ENCODE measurements around the gene TMEM17. TPM values are rescaled to one million over a fixed set of nuclear protein-coding genes. Genes with fewer than 3 reads are reported as not detected.
A peak's percentile ranks its signal among the peaks of the same experiment; 100 is the strongest.

TMEM17 gene
- total RNA-seq, 1 experiment from 2014 or later, result 3.5 TPM

DNA sequence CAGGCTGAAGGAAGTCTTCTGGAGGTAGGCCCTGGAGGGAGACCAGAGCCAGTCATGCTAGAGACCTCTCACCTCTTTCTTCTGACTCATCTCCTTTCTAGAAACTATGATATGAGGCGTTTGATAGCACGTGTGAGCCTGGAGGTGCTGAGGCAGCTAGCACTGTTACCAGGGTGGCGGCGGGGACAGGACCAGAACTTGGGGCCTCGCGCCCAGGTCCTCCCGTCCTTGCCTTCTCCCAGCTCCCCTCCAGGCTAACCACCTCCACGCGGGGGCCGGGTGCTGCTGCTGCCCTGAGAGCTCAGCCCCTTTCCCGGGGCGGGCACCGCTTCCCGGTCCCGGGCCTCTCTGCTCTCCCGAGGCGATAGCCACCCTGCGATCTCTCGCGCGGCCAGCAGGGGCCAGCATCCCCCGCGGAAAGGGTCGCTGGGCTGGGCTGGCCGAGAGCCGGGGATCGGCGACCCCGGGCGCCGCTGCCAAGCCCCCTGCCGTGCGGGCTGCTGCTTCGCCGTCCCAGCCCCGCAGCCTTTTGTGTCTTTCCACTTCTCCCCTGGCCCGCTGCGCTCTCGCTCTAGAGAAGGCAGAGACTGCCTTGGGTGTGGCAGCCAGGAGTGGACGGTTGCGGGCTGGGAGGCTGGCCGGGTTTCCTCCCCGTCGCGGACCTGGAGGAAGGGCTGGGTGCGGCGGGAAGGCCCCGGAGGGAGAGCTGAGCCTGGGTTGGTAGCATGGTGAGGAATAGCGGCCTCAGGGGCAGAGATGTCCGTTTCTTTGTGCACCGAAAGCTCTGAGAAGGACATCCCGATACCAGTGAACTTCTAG, 49.1 kb downstream of the TMEM17 start:
- peak; percentile 71 for DNase-seq (ENCODE audit: low read depth)

DNA sequence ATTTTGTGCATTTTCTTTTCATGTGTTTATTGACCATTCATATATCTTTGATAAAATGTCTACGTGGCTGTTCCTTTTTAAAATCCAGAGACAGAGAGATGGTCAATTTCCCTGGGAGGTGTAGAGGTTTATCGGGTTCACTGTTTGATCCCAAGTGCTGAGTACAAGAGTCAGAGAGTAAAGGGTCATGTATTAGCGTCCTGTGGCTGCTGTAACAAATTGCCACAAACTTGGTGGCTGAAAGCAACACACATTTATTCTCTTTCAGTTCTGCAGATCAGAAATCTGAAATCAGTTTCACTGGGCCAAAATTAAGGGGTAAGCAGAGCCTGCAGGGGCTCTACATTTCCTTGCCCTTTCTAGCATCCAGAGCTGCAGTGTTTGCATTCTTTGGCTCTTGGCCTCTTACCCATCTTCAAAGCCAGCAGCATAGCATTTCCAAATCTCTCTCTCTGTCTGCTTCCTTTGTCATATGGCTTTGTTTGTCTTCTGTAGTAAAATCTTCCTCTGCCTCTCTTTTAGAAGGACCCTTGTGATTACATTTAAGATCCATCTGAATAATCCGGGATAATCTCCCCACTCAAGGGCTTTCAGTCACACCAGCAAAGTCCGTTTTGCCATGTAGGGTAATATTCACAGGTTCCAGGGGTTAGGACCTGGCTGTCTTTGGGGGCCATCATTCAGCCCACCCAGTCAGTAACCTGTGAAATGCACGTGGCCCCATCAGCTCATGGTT, 49.9 kb downstream of the TMEM17 start:
- no peak for DNase-seq (ENCODE audit: low read depth)

DNA sequence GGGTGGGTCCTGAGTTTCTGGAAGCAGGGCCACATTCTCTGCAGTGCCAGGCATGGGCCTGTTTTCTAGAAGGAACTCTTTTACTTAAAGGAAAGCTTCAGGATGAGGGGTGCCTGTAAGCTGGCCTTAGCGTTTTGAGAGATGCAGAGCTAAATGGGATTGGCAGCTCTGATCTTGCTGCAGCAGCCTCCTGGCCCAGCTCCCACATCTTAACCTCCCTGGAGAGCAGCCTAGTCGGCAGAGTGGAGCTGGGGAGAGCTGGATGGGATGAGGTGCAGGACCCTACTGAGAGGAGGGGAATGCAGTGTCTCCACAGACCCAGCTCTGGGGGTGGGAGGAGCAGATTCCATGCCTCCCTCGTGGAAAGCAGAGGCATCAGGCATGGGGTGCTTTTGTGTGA, 52.0 kb downstream of the TMEM17 start:
- DNase-seq (ENCODE audit: low read depth), result no peak

DNA sequence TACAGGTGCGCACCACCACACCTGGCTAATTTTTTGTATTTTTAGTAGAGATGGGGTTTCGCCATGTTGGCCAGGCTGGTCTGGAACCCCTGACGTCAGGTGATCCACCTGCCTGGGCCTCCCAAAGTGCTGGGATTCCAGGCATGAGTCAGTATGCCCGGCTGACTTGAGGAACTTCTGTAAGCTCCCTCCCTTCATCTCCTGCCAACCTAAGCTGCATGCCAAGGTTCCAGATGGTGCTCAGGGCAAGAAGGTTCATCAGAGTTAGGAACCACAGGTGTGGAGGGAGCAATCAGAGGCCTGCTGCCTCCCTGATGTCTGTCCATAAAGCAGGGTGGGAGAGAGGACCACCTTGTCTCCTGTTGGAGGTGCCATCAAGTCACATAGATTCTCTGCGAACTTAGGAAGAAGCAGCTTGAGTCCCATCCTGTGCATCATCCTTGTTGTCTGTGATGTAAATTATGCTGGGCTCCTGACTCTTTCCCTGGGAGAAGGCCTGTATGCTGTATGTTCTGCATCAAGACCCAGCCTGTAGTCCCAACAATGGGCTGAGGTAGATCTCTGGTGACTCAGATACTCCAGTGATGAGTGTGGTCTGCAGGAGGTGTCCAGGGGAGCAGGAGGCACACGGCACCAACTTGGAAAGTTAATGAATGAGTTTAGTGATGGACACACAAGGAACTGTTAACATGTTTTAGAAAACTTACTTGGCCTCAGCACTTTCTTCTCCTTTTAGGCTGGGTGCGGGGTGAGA, 53.1 kb downstream of the TMEM17 start:
- no peak for DNase-seq (ENCODE audit: low read depth)

DNA sequence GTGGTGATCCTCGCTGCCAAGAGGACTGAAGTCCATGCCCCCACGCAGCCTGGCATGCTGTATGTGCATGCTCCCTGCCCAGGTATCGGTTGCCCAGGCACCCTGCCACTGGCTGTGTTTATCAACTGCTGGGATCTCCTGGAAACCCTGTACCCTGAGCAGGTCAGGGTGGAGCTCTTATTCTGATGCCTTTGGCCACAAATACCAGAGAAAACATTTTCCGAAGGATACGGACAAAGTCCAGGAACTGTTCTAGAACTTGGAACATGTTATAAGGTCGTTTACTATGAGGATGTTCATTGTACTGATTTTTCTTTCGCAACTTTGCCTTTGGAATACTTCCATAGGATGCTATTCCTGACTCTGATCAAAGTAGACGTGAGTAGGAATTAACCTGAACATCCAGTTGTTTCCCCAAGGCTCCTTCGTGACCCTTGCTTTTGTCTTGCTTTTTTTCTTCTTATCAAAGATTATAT, 55.2 kb downstream of the TMEM17 start:
- DNase-seq (ENCODE audit: low read depth), result no peak

Other genes with a start within 250 kb of the TMEM17 start
- gene EHBP1, start 199.5 kb upstream of the TMEM17 start, total RNA-seq (2014; rRNA removed; shearing (Covaris generic)), result 32.9 and 33.8 TPM in 2 replicates